IMR-90 (cell line): ENCODE data around the gene ESR1. TPM values are rescaled to one million over a fixed set of nuclear protein-coding genes. Genes with fewer than 3 reads are reported as not detected.

Source experiments
- ATAC-seq: fragments of 200-7000 bp; cut with Tn5 transposase; 2 replicates; pipeline ENCODE4 v1.9.1; 2020; ENCODE audit warnings: low read depth, mild to moderate bottlenecking, moderate library complexity
- BruUV-seq: library from RNA; stranded (reverse); fragments of 400-500 nt; replicated peaks from 2 replicates; lab custom pipeline; 2021; lab: Mats Ljungman, UMichigan
- CTCF ChIA-PET: fragments of 300-600 bp; formaldehyde crosslinking; extraction: SDS; loops from one replicate; lab custom pipeline; 2021; ENCODE audit warnings: antibody characterized with exemption; lab: Yijun Ruan, JAX
- POLR2A ChIA-PET: fragments of 300-600 bp; sonication (Branson Sonifier 250); formaldehyde crosslinking; loops from one replicate; lab custom pipeline; 2022; ENCODE audit warnings: antibody characterized with exemption; ENCODE audit not compliant: unreplicated experiment; lab: Charles Lee
- DNase-seq: peaks from one replicate; pipeline ENCODE4 v3.0.0; 2013
- H2AFZ ChIP-seq: replicated peaks from 2 replicates; pipeline ENCODE3; 2013; ENCODE audit warnings: low read length, mild to moderate bottlenecking; ENCODE audit not compliant: poor library complexity
- H2AK5ac ChIP-seq: 2 replicates; pipeline ENCODE4 v1.6.1; 2013; ENCODE audit warnings: low read depth, low read length, inconsistent platforms
- H2AK9ac ChIP-seq: replicated peaks from 2 replicates; pipeline ENCODE3; 2013; ENCODE audit warnings: mild to moderate bottlenecking, low read depth, low read length, moderate library complexity; ENCODE audit not compliant: poor library complexity
- H2BK120ac ChIP-seq: 2 replicates; pipeline ENCODE4 v1.6.1; 2013; ENCODE audit warnings: low read depth, low read length, inconsistent platforms
- H2BK15ac ChIP-seq: 3 replicates; pipeline ENCODE4 v1.6.1; 2013; ENCODE audit warnings: low read depth, low read length, inconsistent platforms
- H2BK20ac ChIP-seq: 2 replicates; pipeline ENCODE4 v1.6.1; 2013; ENCODE audit warnings: low read depth, mild to moderate bottlenecking, inconsistent platforms, low read length, moderate library complexity
- H2BK5ac ChIP-seq: 2 replicates; pipeline ENCODE4 v1.6.1; 2013; ENCODE audit warnings: mild to moderate bottlenecking, low read depth, low read length, inconsistent platforms; ENCODE audit not compliant: poor library complexity, severe bottlenecking
- H3K14ac ChIP-seq: replicated peaks from 2 replicates; pipeline ENCODE4 v1.6.1; 2013; ENCODE audit warnings: low read depth, low read length, inconsistent platforms
- H3K18ac ChIP-seq: 2 replicates; pipeline ENCODE4 v1.6.1; 2013; ENCODE audit warnings: low read depth, low read length, control low read depth
- H3K23ac ChIP-seq: 2 replicates; pipeline ENCODE4 v1.6.1; 2013; ENCODE audit warnings: low read depth, low read length, inconsistent platforms
- H3K27ac ChIP-seq: 2 replicates; pipeline ENCODE4 v1.5.1; 2013; ENCODE audit warnings: mild to moderate bottlenecking, control low read depth, low read length; ENCODE audit not compliant: insufficient read depth
- H3K27me3 ChIP-seq: 2 replicates; pipeline ENCODE4 v1.6.1; 2013; ENCODE audit warnings: low read length; ENCODE audit not compliant: control insufficient read depth, insufficient read depth
- H3K36me3 ChIP-seq: 2 replicates; pipeline ENCODE4 v1.6.1; 2013; ENCODE audit warnings: low read length, mixed read lengths; ENCODE audit not compliant: control insufficient read depth, insufficient read depth
- H3K4ac ChIP-seq: 2 replicates; pipeline ENCODE4 v1.6.1; 2013; ENCODE audit warnings: low read depth, low read length, inconsistent platforms
- H3K4me1 ChIP-seq: 2 replicates; pipeline ENCODE4 v1.6.1; 2013; ENCODE audit warnings: low read length, mixed read lengths; ENCODE audit not compliant: control insufficient read depth, insufficient read depth
- H3K4me2 ChIP-seq: 2 replicates; pipeline ENCODE4 v1.6.1; 2013; ENCODE audit warnings: low read depth, mild to moderate bottlenecking, control low read depth, low read length, moderate library complexity
- H3K4me3 ChIP-seq: 2 replicates; pipeline ENCODE4 v1.5.1; 2013; ENCODE audit warnings: low read depth, mild to moderate bottlenecking, control low read depth, low read length, moderate library complexity; ENCODE audit not compliant: insufficient read depth
- H3K56ac ChIP-seq: 2 replicates; pipeline ENCODE4 v1.6.1; 2013; ENCODE audit warnings: low read length, inconsistent platforms; ENCODE audit not compliant: insufficient read depth; ENCODE audit errors: extremely low read depth
- H3K79me1 ChIP-seq, 2 experiments: 2 replicates each; pipeline ENCODE4 v1.6.1; 2013; ENCODE audit warnings: low read length in 2 of 2, inconsistent platforms in 1 of 2, low read depth in 1 of 2
- H3K9ac ChIP-seq: 2 replicates; pipeline ENCODE4 v1.6.1; 2013; ENCODE audit warnings: low read depth, low read length, control low read depth
- H3K9me1 ChIP-seq: 2 replicates; pipeline ENCODE4 v1.6.1; 2013; ENCODE audit warnings: low read length, inconsistent platforms; ENCODE audit not compliant: insufficient read depth
- H3K9me3 ChIP-seq: 2 replicates; pipeline ENCODE4 v1.6.1; 2013; ENCODE audit warnings: low read length; ENCODE audit not compliant: control insufficient read depth, insufficient read depth
- H4K20me1 ChIP-seq: 2 replicates; pipeline ENCODE4 v1.6.1; 2013; ENCODE audit warnings: low read length, inconsistent platforms; ENCODE audit not compliant: insufficient read depth
- H4K5ac ChIP-seq: 2 replicates; pipeline ENCODE4 v1.6.1; 2013; ENCODE audit warnings: mild to moderate bottlenecking, low read depth, low read length, control low read depth
- H4K8ac ChIP-seq, 2 experiments: 2 replicates each; pipeline ENCODE4 v1.6.1; 2013; ENCODE audit warnings: low read depth in 2 of 2, low read length in 2 of 2, control low read depth in 1 of 2, inconsistent platforms in 1 of 2
- H4K91ac ChIP-seq: 2 replicates; pipeline ENCODE4 v1.6.1; 2013; ENCODE audit warnings: low read depth, low read length, inconsistent platforms; ENCODE audit not compliant: insufficient read depth
- BHLHE40 ChIP-seq: fragments of 150-350 bp; IDR thresholded peaks from 2 replicates; pipeline ENCODE4 v1.6.1; 2016; ENCODE audit warnings: mild to moderate bottlenecking, low read depth, low read length
- CEBPB ChIP-seq: IDR thresholded peaks from 2 replicates; pipeline ENCODE4 v1.6.1; 2012; ENCODE audit warnings: low read depth, low read length, improper control_type of control experiment
- CHD1 ChIP-seq: IDR thresholded peaks from 2 replicates; pipeline ENCODE4 v1.6.1; 2012; ENCODE audit warnings: low read depth, low read length, improper control_type of control experiment
- FOS ChIP-seq: fragments of 150-350 bp; IDR thresholded peaks from 2 replicates; pipeline ENCODE4 v1.6.1; 2016; ENCODE audit warnings: low read depth, low read length
- MAFK ChIP-seq: IDR thresholded peaks from 2 replicates; pipeline ENCODE4 v1.6.1; 2012; ENCODE audit warnings: low read depth, low read length, improper control_type of control experiment
- MAZ ChIP-seq: IDR thresholded peaks from 2 replicates; pipeline ENCODE4 v1.6.1; 2012; ENCODE audit warnings: low read depth, mild to moderate bottlenecking, low read length, improper control_type of control experiment, moderate library complexity, borderline replicate concordance
- MXI1 ChIP-seq: IDR thresholded peaks from 2 replicates; pipeline ENCODE4 v1.6.1; 2012; ENCODE audit warnings: low read depth, mild to moderate bottlenecking, low read length, moderate library complexity, borderline replicate concordance
- NFE2L2 ChIP-seq: fragments of 150-350 bp; IDR thresholded peaks from 2 replicates; pipeline ENCODE4 v1.6.1; 2016; ENCODE audit warnings: low read depth, mild to moderate bottlenecking, low read length
- POLR2A ChIP-seq: IDR thresholded peaks from 2 replicates; pipeline ENCODE4 v1.6.1; 2012; ENCODE audit warnings: mild to moderate bottlenecking, low read depth, low read length
- RAD21 ChIP-seq: IDR thresholded peaks from 2 replicates; pipeline ENCODE4 v1.6.1; 2012; ENCODE audit warnings: low read length, improper control_type of control experiment
- RCOR1 ChIP-seq: IDR thresholded peaks from 2 replicates; pipeline ENCODE4 v1.6.1; 2012; ENCODE audit warnings: mild to moderate bottlenecking, low read length, improper control_type of control experiment; ENCODE audit not compliant: insufficient replicate concordance
- RFX5 ChIP-seq: IDR thresholded peaks from 2 replicates; pipeline ENCODE4 v1.8.0; 2012; ENCODE audit warnings: low read depth, mild to moderate bottlenecking, low read length, moderate library complexity
- SMC3 ChIP-seq: fragments of 150-350 bp; IDR thresholded peaks from 2 replicates; pipeline ENCODE4 v1.6.1; 2016; ENCODE audit warnings: low read depth, mild to moderate bottlenecking, antibody characterized with exemption, low read length, moderate library complexity
- WGBS, 2 experiments: methylation state at CpG; one replicate each; pipeline versions ENCODE4 v1.1.5 to v1.1.7; 2013; ENCODE audit warnings: missing lambda C conversion rate in 2 of 2; ENCODE audit not compliant: insufficient read length in 1 of 2; ENCODE audit errors: extremely low coverage in 2 of 2; 5-methylcytosine and 5-hydroxymethylcytosine counted together
- dilution Hi-C: fragments of 300-500 bp; cut with HindIII; formaldehyde crosslinking; loops from one replicate; pipeline ENCODE4 v1.14.3; 2018; ENCODE audit warnings: low sequenced_read_pairs; ENCODE audit not compliant: unreplicated experiment
- in situ Hi-C: fragments of 300-500 bp; cut with MboI; formaldehyde crosslinking; loops from 3 replicates; pipeline ENCODE4 v1.14.3; 2019; ENCODE audit warnings: low sequenced_read_pairs, inconsistent platforms, mixed read lengths
- intact Hi-C: fragments of 100-400 bp; cut with micrococcal nuclease; formaldehyde crosslinking; loops from 2 replicates; pipeline ENCODE4 v1.10.0; 2022
- polyA plus RNA-seq, 3 experiments: library from polyadenylated mRNA; depleted of rRNA; stranded (reverse); fragments of >200 nt; gene quantifications; 2 replicates each; pipeline ENCODE4 v1.2.3, GENCODE V29; 2012; ENCODE audit warnings: low replicate concordance in 1 of 3
- total RNA-seq: library from RNA; depleted of rRNA; stranded (reverse); fragments of >200 nt; gene quantifications from 2 replicates; pipeline ENCODE4 v1.2.3, GENCODE V29; 2012
- TF ChIP-seq, protein P1 (sequence below): fragments of 150-350 bp; IDR thresholded peaks from 2 replicates; pipeline ENCODE4 v1.6.1; 2016; ENCODE audit warnings: low read depth, mild to moderate bottlenecking, low read length, moderate library complexity, borderline replicate concordance
- TF ChIP-seq, protein P2 (sequence below): fragments of 150-350 bp; IDR thresholded peaks from 2 replicates; pipeline ENCODE4 v1.6.1; 2017; ENCODE audit warnings: mild to moderate bottlenecking, antibody characterized with exemption, low read length, low read depth

Gene ESR1
- total and polyA plus RNA-seq, 2 of the 4 experiments (the other 2 are of a cell fraction) = not detected

DNA sequence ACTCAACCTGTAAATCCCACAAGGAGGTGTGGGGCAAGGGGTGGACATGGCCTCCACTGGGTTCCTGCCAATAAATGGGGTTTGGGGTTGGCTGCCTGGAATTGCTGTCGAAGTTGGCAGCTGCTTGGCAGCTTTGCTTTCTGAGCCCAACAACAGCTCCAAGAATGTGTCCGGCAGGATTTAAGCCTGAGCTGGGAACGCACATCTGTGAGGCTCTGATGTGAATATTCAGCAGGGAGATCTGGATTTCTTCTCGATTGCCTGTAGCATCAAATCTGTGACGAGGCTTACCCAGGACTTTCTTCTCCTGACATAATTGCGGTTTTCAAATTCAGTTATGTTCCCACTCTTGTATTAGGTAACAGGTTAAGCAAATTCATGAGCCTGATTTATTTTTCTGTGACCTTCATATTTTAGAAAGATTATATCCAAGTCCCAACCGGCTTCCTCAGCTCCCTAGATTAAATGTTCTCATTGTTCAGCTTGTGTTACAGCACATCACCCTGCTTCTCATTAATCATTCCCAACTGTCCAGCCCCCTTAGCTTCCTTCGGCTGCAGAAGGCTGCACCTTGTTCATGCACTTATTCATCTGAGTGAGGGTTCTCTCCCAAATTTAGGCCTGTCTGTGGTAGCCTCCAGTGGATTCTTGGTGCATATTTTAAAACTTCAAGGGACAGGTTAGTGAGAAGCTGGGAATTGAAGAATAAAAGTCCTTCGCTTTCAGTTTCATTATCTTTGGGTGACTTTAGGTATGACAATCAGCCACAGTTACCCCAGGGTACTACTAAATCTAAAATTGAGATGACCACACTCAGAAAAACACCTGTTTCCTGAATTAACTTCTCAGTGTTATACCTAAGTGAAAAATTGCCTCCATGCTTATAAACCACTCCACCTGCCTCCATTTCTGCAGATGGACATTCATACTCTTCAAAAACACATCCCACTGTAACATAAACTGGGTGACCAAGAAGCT, 310.0 kb downstream of the ESR1 start:
- no peak overlapping the region for H3K27ac ChIP-seq
- H2BK5ac ChIP-seq = no peak overlapping the region
- H2AK5ac ChIP-seq = no peak overlapping the region
- ChIA-PET CTCF (no interaction called here), POLR2A (no interaction called here)
- no peak overlapping the region for H4K5ac ChIP-seq
- H3K9ac ChIP-seq = no peak overlapping the region
- peaks cover 20% of the 10 kb centered on the region for H3K36me3 ChIP-seq
- no peak overlapping the region for H3K4me2 ChIP-seq
- no peaks in the 10 kb centered on the region for H3K9me1 ChIP-seq
- intact Hi-C loops (no loop called here), dilution Hi-C loops (no loop called here), in situ Hi-C loops (no loop called here)
- WGBS, 2 experiments = 67% methylated on average over 4 of the region's 9 CpGs; no CpG with 5 or more reads in 1 of the 2 experiments
- H2AK9ac ChIP-seq = no peak overlapping the region
- H2BK20ac ChIP-seq = no peak overlapping the region
- ATAC-seq = no peak
- no peaks in the 10 kb centered on the region for H3K4me1 ChIP-seq
- no peak overlapping the region for H3K4ac ChIP-seq
- H3K23ac ChIP-seq = no peak overlapping the region
- H4K91ac ChIP-seq = no peak overlapping the region
- H3K18ac ChIP-seq = no peak overlapping the region
- H3K4me3 ChIP-seq = no peak overlapping the region
- no peak overlapping the region for H2AFZ ChIP-seq
- BruUV-seq = no TSS peak
- no peaks in the 10 kb centered on the region for H4K20me1 ChIP-seq
- H2BK120ac ChIP-seq = no peak overlapping the region
- H4K8ac ChIP-seq = no peak overlapping the region
- H3K56ac ChIP-seq = no peak overlapping the region
- no peak for DNase-seq
- H2BK15ac ChIP-seq = no peak overlapping the region
- no peak overlapping the region for H3K14ac ChIP-seq
- H3K27me3 ChIP-seq = no peaks in the 10 kb centered on the region
- no peaks in the 10 kb centered on the region for H3K79me1 ChIP-seq
- no peaks in the 10 kb centered on the region for H3K9me3 ChIP-seq
- no peak for TF ChIP-seq FOS
- TF ChIP-seq, protein P1, sequence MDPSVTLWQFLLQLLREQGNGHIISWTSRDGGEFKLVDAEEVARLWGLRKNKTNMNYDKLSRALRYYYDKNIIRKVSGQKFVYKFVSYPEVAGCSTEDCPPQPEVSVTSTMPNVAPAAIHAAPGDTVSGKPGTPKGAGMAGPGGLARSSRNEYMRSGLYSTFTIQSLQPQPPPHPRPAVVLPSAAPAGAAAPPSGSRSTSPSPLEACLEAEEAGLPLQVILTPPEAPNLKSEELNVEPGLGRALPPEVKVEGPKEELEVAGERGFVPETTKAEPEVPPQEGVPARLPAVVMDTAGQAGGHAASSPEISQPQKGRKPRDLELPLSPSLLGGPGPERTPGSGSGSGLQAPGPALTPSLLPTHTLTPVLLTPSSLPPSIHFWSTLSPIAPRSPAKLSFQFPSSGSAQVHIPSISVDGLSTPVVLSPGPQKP = no peak
- TF ChIP-seq MXI1 = no peak
- no peak for TF ChIP-seq MAFK
- no peak for TF ChIP-seq NFE2L2
- TF ChIP-seq CHD1 = no peak
- no peak for TF ChIP-seq RCOR1
- no peak for TF ChIP-seq RAD21
- TF ChIP-seq CEBPB = no peak
- TF ChIP-seq BHLHE40 = no peak
- TF ChIP-seq POLR2A = no peak
- TF ChIP-seq MAZ = no peak
- no peak for TF ChIP-seq SMC3
- TF ChIP-seq RFX5 = no peak
- TF ChIP-seq, protein P2, sequence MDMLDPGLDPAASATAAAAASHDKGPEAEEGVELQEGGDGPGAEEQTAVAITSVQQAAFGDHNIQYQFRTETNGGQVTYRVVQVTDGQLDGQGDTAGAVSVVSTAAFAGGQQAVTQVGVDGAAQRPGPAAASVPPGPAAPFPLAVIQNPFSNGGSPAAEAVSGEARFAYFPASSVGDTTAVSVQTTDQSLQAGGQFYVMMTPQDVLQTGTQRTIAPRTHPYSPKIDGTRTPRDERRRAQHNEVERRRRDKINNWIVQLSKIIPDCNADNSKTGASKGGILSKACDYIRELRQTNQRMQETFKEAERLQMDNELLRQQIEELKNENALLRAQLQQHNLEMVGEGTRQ = no peak
